Activated CD8-positive, alpha-beta memory T cell treated with anti-CD3 and anti-CD28 coated beads, Interleukin-2, amount 50 U/mL, for 4 hours (primary cell): ENCODE data around the gene A4GALT.

Source experiments
- DNase-seq: peaks from one replicate; pipeline ENCODE4 v3.0.0-alpha.2; 2020

The A4GALT gene

GRCh38 chr22:42646569-42647525, 73.8 kb downstream of the A4GALT start:
- no peak for DNase-seq

- no peak for DNase-seq
These were observed 74.6 kb downstream of the A4GALT start for GRCh38 chr22:42645938-42646568.

- no peak for DNase-seq
These were observed 75.2 kb downstream of the A4GALT start for GRCh38 chr22:42645341-42645937.

GRCh38 chr22:42644422-42645340, 76.0 kb downstream of the A4GALT start:
- no peak for DNase-seq

- DNase-seq = no peak
These were observed 76.8 kb downstream of the A4GALT start for GRCh38 chr22:42643634-42644421.

GRCh38 chr22:42642806-42643633, 77.7 kb downstream of the A4GALT start:
- DNase-seq = no peak
